ENCODE results near the gene ZIC4.

Gene ZIC4

DNA sequence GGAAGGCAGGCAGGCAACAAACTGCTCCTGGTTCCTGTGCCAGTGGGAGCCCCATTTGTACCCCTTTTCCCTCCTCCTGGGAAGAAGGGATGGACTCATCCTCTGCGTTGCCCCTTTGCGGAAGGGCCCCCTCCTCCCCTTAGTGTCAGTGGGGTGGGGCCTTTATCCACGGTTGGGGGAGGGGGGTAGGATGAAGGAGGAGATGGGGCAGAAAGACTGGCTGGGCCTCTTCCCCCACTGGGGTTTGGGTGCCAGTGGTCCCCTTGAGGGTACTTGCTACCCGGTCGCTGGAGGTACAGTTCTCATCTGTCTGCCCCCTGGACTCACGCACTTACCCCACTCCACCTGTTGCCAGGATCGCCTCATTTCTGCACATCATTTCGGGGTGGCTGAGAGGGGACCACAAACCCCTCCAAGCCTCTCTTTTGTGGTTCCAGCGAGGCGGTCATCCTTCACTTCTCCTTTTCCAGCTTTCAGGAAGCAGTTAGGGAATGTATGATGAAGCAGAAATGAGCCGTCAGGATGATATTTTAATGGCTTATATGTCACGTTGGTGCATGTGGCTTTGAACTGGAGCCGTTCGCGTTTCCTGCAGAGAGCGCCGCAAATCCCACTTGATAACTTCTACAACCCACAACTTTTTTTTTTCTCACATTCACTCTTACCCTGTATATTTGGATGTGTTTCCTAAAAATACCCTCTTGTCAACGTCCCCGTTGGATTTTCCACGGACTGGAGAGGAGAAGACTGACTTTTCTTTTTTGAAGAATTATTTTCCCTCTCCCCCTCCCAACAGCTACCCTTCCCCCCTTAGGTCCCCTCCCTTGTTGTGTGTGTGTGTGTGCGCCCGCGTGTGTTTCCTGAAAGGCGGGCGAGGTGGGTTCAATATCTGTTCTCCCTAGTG is at the start of gene ZIC4:
Gene ZIC4 (minus strand): TSS at position 516 of the 904 bp plus-strand sequence. CDS start 3,746 bp downstream, outside the sequence.
- no peak for DNase-seq

DNA sequence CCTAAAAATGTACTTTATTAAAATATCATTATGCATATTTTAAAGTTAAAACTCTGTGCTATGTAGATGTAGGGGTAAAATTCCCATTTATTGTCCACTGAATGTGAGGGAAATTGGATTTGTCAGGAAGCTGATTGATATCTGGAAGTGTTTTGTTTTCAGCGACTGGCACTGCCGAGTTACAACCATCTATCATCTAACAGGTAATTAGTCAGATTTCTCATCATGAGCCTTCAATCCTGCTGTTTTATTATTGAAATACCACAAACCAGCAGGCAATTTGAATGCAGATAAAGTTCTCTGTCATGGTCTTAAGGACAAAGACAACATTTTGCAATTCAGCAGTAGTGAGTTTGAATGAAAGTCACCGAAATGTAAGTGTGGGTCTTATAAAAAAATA is 43.3 kb upstream of the ZIC4 start:
- no peak for DNase-seq

DNA sequence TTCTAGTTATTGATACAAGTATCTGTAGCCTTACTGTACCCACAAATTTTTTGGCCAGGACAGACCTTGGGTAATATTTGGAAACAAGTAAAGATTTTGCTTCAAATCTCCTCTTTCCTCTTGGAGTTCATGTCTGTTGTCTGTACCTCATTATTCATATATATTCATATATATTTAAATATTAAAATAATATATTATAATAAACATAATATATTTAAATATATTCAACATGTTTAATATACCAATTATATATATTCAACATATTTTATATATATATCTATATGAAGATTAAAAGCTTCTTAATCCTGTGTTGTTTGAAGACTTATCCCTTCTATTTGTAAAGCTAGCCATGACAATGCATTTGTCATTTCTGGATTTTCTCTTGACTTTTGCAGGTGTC is 40.9 kb upstream of the ZIC4 start:
- DNase-seq, result no peak

DNA sequence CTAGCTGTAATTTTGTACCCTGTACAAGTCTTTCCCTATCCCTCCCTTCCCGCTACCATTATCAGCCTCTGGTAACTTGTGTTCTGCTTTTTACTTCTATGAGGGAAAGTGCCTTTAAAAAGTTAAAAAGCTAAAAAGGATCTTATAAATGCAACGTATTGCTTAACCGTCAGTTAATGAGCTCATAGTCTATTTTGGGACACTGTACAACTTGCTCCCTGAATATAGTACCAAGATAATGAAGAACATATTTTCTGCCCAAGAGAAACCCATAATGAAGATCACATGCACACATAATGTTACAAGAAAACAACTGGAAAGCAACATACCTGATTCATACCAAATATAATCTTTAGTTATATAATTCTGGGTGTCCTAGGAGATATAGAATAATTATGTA is 25.4 kb upstream of the ZIC4 start:
- DNase-seq, result no peak

DNA sequence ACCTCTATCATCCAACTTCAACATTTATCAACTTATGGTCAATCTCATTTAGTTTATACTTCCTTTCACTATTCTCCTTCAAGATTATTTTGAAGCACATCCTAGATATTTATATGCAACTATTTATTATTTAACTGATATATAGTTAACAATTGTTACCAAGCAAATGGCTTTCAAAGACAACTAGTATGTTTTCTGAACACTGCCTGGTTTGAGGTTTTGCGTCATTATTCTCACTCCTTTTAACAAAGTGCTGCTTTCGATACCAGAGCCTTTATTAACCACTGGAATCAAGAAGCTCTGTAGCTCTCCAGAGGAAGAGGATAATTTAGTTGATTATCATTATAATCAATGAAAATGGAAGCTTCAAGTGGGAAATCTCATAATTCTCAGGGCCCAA is 22.4 kb upstream of the ZIC4 start:
- DNase-seq, result no peak

DNA sequence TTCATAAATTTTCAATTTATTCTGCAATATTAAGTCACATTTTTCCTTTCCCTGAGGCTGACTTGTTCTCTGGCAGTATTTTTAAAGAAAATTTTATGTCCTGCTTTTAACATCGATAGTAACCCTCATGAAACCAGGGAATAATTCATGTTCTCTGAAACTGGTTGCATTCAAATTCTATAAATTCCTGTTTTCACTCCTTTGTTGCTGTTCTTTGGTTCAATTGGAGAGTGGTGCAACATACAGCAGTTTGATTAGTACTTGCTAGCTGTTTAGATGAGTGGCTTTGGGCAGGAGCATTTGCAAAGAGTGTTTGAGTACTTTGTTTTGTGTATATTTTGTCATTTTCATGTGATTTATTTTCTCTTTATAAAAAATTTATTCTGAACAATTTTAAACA is 22.0 kb upstream of the ZIC4 start:
- no peak for DNase-seq

DNA sequence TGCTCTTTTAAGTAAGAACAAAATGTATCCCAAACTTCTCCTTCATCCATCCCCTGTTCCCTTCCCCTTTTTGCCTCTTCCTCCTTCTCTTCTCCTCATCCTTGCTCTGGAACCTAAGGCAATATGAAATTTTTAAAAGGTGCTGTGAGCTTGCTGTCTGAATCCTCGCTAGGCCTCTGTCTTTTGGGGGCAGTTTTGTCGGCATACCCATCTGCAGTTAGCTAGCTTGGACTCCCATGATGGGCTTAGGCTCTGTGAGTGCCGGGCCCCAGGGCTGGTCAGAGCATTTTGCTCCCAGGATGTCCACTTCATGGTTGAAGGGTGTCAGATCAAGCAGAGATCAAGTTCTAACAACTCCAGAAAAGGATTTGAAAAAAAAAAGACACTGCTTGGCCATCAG is 21.4 kb upstream of the ZIC4 start:
- DNase-seq, result no peak

DNA sequence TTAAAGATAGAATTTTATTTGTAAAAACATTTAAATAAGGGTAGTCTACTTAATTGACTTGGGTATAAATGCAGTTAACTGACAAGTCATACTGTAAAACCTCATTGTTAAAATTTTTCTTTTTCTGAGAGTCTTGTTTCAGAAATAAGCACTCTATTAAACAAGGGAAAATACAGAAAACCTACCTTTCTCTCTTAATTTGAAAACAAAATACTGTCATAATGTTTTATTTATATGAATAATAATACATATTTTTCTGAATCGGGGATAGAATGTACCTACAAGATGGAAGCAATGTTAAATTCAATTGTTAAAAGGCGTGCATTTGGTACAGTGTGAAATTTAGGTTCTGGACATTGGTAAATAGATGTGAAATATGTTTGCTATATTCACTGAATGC is 20.6 kb upstream of the ZIC4 start:
- no peak for DNase-seq

DNA sequence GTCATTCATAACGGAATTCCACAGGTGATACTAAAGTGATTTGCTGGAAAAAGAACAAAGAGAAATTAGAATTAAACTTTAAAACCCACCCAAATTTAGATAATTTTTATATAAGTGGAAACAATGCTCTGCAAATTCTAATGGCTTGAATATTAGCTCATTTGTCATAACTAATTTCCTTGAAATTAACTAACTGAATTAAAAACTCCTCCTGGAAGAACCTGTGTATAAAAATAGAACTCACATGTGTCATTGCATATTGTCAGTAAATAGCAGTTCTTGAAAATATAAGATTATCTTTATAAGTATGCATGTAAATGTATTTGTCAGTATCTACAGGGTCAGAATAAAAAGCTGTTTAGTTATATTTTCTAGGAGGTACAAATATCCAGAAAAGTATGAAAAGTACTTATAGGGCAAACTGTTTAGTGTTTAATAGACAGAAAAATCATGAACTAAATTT is 19.1 kb upstream of the ZIC4 start:
- no peak for DNase-seq

DNA sequence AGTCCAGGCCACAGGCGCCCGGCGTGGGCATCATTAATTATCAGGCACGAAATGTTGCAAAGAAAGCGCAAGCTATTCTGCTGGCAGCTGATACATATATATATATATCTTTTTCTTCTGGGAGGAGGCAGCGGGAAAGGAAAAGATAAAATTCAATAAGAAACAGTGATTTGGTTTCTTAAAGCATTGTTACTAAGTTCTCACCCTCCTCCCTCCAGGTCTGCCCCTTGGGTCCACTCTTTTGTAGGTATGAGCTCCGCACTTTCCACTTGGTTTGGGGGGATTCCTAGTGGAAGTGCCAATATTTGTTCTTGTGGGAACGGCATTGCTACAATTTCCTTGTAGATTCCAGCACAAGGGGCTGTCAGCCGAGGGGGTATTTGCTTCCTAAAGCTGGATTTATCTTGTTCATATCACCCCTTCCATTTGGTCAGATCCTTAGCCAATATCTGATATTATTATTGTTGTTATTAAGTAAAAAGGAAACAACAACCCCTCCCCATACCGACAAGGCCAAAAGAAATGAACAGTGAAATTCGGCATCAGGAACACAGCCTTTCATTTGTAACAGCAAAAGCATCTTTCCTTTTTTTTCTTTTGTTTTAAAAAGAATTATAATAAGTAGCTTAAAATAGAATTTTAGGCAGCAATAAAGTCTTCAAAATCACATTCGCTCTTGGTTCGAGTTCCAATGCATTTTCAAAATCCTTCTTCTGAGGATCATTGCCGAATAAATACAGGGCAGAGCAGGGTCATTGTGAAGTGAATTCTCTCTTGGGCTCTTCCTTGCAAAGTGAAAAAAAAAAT is 18.4 kb upstream of the ZIC4 start:
- no peak for DNase-seq

DNA sequence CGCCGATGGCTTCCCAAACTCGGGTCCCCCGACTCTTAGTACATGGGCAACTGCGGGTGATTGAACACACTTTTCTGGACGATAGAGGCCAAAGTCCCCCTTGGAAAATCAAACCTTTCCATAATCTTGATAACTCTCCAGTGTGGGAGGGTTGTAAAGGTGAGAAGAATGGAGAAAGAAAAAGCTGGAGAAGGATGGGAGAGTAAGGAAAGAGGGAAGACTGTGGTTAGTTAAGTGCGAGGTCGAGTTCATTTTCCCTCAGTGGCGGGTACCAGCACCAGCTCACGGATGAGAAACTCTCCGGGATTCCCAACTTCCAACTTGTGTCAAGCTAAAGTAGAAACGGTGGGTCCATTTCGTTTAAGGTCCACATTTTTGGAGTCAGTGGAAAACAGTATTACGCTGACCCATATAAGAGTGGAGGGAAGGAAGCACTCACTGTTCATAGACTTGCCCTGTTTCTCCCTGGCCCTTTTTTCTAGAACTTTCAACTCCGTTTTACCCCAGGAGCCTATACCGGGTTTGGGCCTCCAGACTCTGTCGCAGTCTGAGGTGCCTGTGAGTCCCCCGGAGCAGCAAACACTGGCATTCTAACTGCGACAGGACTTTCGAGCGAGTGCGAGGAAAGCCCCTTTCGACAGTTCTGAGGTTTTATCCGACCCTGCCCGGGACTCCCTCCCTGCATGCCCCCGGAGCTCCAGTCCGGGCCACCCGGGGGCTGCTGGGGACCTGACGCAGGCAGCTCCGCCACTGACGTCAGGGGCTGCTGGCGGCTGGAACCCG is 17.6 kb upstream of the ZIC4 start:
- no peak for DNase-seq

DNA sequence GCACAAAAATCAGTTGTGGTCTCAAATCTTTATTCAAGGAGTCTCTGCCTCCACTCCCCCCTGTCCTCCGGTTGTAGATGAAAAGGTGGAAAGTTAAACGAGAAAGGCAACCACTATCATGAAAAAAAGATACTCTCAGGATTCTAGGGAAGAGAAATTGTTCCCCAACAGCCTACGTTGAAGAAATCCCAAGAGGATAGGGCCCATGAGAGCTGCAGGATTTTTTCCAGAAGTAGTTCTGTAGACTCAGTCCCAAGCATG is 17.1 kb upstream of the ZIC4 start:
- DNase-seq, result no peak

DNA sequence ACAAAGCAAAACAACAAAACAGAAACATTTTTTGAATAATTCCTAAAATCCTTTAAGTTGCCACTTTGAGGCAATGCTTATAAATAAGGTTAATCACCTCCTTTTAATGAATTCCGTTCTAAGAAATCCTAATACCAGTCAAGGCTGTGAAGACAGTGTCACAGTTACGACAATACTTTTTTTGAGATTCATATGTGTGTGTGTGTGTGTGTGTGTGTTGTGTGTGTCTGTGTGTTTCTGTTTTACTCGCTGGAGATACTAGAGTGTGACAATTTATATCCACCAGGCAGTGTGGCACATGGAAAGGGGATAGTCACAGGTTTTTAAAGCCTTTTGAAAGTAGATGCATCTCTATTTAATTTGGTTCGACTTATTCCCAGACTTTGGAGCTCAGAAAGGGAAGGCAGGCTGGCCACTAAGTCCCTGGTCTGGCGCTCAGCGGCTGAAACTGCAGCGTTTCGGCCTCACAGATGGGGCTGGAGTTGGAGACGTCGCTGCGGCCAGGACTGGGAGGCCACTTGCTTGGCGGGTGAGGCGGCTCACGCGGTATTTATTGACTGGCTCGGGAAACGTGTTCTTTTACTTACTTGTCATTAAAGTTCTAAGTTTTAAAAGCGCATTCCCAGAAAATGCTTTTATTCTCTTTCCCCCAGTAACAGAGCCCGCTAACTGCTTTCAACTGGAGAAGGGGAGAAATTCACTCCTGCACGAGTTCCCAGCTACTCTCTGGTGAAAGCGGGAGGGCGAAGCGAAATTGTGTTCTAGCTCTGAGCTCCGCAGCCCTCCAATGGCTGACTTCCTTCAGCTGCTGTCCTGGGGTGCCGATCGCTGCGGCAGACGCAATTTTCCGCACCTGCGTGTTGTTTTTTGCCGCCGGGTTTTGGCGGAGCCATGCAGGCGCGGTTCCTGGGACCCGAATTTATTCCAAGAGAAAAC is 16.5 kb upstream of the ZIC4 start:
- DNase-seq, result no peak

DNA sequence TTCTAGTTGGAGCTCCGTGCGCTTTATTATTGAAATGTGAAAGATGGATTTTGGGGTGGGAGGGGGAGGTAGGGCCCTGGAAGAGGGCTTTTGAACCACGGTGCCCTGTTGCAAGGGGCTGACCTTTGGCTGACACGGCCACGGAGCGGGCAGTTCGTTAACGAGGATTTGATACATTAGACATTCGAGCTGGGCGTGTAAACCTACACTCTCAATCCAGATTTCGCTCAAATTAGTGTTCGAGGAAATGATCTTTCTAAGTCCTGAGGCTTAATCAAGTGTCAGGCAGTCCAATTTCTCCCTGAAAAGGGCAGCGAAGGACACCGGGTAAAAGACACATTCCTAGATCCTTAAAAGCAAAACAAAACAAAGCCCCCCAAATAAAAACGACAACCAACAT is 15.9 kb upstream of the ZIC4 start:
- DNase-seq, result no peak

DNA sequence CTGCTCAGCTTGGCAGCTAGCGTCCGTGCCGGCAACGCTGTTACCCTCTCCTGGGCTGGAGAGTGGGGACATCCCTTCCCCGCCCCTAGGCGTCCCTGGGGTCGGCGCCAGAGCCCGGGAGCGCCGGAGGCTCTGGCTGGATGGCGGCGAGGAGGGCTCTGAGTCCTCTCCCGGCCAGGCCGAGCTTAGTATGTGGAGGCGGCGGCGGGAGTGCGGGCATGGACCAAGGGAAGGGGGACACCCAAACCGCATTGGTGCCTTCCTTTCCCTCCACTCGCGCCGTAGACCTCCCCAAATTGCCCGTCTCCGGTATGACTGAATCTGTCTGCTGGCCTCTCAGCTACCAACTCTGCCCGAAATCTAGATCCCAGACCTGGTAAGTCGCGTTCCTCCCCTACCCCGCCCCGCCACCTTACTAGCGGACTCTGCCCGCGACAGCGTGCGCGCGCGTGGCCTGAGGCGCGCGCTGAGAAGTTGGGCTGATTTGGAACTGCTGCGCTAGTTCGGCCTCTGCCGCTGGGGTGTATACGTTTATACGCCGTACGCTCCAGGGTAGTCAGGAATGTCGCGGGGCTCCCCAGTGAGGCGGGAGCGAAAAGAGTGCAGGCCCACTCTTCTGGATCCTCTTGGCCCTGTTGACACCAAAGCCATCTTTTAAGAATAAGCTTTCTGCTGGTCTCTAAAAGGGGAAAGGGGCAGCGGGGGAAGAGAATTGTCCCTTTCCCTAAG is 15.0 kb upstream of the ZIC4 start:
- no peak for DNase-seq

DNA sequence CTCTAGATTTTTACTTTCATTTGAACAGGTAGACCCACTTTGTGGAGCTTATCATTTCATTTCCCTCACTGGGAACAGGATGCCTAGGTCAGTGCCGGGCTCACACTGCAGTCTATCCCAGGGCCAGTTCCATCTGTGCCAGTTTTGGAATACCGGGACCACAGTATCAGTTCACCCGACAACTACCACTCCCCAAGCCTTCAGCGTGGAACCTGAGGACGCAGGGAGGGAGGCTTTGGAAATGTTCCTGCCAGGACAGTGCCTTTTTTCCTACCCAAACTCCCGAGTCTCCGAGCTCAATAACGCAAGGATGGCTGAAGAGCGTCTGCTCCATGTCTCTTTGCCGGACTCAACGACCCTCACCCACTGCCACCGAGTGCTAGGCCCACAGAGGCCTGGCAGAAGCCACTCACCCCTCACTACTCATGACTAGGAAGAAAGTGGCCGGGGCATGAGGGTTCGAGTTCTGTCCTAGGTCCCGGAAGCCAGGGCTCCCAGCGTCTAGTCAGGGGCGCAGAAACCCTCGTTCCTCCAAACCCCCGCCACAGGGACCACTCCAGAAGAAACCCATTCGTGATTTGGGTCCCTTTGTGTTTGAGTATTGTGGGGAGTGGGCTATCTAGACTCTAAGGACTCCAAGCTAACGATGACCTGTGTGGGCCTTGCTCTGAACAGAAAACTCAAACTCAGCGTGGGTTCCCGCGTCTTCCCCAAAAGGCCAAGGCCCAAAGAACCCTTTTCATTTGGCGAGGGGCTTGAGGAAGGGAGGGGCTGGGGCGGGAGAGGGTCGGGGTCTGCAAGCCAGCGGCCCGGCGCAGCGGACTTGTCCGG is 14.2 kb upstream of the ZIC4 start:
- DNase-seq, result no peak

DNA sequence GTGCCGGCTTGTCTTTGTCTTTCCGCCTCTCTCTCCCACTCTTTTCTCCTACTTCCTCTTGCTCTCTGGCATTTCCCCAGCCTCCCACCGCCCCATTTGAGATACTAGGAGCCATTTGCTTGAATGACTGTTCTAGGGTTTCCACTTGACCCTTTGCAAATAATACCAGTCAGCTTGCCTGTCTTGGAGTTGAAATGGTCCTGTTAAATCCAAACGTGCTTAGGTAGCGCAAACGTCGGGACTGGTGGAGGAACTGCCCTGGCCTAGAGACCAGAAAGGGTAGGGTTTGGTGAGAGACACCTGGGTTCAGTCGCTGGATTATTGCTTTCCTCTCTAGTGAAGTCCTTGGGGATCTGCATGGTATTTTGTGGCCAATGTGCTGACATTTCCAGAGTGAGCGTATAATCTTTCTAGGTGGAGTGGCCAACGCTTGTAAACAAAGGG is 13.5 kb upstream of the ZIC4 start:
- no peak for DNase-seq

DNA sequence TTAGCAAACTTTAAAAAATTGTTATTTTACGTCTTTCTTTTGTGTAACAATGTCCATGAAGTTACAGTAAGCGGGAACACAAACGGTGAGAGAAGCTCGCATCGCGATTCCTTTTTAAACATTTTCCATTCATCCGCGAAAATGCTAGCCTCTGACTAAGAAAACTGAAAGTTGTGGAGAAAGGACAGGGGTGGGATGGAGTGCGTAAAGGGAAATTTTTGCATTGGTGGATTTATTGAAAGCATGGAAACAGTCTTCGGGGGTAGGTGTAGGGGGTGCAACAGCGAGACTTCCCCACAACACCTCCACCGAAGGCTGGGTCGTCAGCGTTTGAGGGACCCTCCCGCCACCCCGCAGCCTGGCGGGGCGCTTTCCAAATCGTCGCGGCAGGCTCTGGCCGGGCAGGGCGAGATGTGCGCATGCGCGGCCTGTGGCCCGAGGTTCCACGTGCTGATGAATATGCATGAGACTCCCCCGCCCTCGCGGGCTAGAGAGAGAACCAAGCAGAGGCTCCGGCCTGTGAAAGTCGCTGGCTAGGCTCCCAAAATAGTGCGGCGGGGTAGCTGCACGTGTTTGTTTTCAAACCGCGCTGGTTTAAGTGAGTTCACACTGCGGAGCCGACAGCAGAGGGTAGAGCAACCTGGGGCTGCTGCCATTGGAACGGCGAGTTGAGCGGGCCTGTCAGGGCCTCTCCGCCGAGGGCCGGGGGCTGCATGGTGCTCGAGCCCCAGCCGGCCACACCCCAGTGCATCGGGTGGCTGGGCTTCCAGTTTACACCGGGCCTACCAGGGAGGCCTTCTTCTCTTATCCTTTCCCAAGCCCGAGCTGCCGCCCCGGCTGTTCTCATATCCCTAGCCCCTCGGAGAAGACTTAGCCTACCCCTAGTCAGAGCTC is 12.7 kb upstream of the ZIC4 start:
- no peak for DNase-seq

DNA sequence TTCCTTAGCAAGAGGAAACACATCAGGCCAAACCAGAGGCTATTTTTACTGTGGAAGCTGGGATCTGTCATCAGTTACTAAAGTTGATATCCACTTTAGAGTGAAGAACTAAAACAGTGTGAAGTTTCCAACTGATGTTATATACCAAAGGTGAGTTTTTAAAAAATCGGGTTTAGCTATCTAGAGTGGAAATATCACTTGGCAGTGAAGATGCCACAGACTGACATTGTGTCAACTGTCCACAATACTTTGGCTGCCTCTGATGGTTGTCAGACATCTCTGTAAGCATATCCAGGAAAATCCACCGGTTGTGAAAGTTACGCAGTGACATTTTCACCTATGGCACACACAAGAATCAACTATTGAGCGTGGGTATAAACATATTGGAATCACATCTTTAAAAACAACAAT is 12.0 kb upstream of the ZIC4 start:
- DNase-seq, result no peak
